ENCODE measurements around the gene PMFBP1. TPM values are rescaled to one million over a fixed set of nuclear protein-coding genes. Genes with fewer than 3 reads are reported as not detected.

The PMFBP1 gene, protein sequence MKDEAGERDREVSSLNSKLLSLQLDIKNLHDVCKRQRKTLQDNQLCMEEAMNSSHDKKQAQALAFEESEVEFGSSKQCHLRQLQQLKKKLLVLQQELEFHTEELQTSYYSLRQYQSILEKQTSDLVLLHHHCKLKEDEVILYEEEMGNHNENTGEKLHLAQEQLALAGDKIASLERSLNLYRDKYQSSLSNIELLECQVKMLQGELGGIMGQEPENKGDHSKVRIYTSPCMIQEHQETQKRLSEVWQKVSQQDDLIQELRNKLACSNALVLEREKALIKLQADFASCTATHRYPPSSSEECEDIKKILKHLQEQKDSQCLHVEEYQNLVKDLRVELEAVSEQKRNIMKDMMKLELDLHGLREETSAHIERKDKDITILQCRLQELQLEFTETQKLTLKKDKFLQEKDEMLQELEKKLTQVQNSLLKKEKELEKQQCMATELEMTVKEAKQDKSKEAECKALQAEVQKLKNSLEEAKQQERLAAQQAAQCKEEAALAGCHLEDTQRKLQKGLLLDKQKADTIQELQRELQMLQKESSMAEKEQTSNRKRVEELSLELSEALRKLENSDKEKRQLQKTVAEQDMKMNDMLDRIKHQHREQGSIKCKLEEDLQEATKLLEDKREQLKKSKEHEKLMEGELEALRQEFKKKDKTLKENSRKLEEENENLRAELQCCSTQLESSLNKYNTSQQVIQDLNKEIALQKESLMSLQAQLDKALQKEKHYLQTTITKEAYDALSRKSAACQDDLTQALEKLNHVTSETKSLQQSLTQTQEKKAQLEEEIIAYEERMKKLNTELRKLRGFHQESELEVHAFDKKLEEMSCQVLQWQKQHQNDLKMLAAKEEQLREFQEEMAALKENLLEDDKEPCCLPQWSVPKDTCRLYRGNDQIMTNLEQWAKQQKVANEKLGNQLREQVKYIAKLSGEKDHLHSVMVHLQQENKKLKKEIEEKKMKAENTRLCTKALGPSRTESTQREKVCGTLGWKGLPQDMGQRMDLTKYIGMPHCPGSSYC
- 0.35 TPM in 1 of 2 replicates, not detected in the other for total RNA-seq

DNA sequence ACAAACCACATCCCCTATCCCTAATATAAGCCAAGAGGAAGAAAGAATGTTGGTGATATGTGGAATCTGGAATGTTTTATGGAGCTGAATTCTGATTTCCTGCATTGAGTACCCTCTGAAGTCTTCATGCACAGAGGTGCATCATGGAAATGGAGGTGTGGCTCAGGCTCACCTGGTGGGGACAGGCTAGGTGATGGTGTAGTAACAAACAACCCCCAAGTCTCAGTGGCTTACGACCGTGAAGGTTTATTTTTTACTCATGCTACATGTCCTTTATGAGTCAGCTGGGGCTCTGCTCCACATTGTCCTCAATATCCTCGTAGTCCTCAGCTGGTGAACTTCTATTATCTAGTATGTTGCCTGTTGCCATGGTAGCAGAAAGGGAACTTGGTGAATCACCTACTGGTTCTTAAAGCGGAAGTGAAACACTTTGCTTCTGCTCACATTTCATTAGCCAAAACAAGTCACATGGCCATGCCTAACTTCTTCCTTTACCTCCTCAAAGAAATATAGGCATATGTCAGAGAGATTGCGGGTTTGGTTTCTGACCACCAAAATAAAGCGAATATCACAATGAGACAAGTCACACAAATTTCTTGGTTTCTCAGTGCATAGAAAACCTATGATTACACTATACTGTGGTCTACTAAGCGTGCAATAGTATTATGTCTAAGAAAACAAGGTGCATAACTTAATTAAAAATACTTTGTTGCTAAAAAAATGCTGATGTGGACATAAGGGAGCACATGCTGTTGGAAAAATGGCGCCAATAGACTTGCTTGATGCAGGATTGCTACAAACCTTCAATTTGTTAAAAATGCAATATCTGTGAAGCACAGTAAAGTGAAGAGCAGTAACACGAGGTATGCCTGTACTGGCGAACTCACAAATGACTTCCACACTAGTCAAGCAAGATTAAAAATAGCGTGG is at the start of gene PMFBP1:
PMFBP1 (minus strand) TSS at position 51 of the 930 bp plus-strand sequence. CDS start 947 bp downstream, outside the sequence.

DNA sequence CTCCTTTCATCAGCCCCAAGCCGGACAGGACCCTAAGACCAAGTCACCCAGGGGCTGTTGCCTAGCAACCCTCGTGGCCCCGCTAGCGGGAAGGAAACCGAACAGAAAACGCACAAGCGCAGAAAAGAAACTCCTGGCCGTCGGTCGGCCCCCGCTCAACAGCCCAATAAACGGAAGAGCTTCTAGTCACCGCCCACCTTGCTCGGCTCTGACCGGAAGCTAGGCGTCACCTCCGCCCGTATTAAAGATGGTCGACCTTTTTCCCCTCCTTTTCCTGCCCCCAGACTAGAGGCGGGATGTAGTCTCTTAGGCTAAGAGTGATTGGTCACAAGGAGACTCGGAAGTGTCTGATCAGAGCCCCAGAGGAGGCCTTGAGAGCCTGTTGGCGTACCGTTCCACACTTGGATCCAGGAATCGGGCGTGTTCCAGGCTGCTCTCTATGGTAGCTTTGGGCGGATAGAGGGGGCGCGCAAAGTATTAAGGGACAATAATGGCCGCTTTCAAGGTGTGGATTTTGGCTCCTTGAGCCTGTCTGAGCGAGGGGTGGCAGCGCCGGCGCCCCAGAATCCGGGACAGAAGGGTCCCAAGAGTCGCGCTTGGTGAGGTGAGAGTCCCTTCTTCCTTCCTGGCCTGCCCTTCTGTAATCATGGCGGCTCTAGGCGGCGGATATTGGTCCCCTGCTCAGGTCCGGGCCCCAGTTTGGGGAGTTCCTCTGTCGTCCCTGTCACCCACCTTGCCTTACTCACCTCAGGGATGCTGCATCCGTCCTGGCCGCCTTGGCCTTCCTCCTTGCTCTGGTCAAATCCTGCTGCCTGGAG is 78.3 kb downstream of the PMFBP1 start, which contains the start of the genes DHX38 and TXNL4B:
DHX38 (plus strand) TSS at position 400 of the 818 bp plus-strand sequence. CDS start 2,311 bp downstream, outside the sequence.
TXNL4B (minus strand) TSS at position 173 of the 818 bp plus-strand sequence. CDS start 2,871 bp downstream, outside the sequence.

Other genes starting within 250 kb of the PMFBP1 start
- not detected in 2 replicates for gene PKD1L3, start 171.8 kb downstream of the PMFBP1 start, total RNA-seq
- 6.1 and 6.3 TPM in 2 replicates for gene DHODH, start 163.4 kb downstream of the PMFBP1 start, total RNA-seq
- not detected in 2 replicates for gene HP, start 117.7 kb downstream of the PMFBP1 start, total RNA-seq
- not detected in 2 replicates for gene HPR, start 108.9 kb downstream of the PMFBP1 start, total RNA-seq
- gene TXNL4B, start 78.5 kb downstream of the PMFBP1 start, total RNA-seq: 6.7 and 7.2 TPM in 2 replicates
- 28.1 and 31.0 TPM in 2 replicates for gene DHX38, start 78.3 kb downstream of the PMFBP1 start, total RNA-seq